Activated CD8-positive, alpha-beta memory T cell treated with anti-CD3 and anti-CD28 coated beads, Interleukin-2, amount 50 U/mL, for 1 hour (primary cell): ENCODE data around the gene ARGLU1.

Experiments used
- DNase-seq: peaks from one replicate; pipeline ENCODE4 v3.0.0-alpha.2; 2020; ENCODE audit errors: extremely low read depth

Gene ARGLU1

DNA sequence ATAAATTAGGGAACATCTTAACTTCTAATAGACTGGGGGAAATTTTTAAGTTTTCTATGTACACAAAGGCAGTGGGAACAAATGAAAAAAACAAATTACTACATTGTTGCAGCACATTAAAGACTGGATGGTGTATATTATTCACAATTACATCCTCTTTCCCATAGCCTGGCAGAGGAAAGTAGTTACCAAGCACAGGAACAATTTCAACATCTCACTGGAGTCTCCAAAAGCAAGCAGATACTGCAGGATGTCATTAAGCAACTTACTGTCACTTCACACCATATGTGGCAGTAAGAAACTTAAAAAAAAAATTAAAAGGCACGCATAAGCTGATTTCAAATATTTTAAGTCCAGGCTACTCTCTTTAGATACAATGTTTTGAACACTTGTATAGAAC lies 26.1 kb downstream of the ARGLU1 start:
- no peak for DNase-seq

DNA sequence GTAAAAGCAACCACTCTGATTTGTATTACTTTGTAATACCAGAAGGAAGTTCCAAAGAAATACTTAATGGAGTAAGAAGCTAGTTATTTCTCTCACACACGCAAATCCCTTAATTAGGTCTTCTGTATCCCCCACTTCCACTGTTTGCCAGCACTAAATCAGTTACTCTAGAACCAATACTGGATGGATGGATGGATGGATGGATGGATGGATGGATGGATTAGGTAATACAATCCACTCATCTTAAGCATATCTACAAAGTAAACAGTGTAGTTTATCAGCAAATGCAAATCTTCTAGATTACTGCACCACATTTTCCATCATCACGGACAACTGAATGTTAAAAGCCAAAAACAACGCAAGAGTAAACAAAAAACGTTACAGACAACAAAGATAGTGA lies 27.3 kb downstream of the ARGLU1 start:
- no peak for DNase-seq

DNA sequence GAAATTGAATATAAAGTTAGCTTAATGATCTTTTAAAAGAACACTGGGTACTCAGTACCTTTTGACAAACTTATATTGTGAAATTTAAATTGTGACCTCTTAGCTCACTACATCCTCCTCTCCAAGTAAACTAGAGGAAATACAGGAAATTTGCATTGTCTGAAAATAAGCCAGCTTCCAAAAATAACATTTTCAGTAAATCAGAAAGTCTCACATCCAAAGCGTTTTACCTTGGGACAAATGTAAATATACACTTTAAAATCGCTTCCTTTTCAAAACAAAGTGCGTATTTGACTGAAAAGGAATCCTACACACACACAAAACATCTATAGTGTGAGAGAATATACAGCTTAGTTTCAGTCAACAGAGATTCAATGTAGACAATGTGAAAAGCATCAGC lies 30.4 kb downstream of the ARGLU1 start:
- no peak for DNase-seq

DNA sequence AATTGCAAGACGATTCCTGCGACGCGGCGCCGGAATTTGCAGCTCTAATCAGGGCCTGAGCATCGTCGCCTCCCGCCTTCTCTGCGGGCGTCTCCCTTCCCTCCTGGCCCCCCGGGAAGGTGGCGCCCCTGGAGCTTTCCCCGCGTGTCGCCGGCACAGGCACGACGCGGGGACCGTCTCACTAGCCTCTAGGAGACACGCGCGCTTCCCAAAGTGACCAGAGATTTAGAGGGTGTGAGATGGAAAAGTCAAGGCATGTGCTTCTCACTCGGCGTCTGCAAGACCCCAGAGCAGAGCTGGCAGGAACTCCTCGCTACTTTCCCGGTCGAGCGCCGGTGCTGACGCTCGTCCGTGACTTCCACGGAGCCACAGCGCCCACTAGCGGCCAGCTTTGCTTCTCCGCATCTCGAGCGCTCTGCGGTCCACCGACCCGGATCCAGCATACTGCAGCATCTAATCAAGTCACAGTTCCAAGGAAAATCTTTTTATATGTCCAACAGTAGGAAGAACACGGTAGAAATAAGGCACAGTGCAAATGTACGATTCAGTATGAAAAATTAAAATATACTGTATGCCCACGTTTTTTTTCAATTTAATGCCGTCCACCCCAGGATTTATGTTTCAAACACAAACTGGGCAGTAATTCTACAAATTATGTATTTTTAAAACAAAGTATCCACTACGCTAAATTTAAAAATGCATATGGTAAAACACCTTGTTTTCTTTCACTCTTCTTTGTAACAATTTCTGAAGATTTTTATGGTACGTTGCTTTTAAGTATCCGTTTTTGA lies 31.5 kb downstream of the ARGLU1 start:
- peak; percentile 70 for DNase-seq

DNA sequence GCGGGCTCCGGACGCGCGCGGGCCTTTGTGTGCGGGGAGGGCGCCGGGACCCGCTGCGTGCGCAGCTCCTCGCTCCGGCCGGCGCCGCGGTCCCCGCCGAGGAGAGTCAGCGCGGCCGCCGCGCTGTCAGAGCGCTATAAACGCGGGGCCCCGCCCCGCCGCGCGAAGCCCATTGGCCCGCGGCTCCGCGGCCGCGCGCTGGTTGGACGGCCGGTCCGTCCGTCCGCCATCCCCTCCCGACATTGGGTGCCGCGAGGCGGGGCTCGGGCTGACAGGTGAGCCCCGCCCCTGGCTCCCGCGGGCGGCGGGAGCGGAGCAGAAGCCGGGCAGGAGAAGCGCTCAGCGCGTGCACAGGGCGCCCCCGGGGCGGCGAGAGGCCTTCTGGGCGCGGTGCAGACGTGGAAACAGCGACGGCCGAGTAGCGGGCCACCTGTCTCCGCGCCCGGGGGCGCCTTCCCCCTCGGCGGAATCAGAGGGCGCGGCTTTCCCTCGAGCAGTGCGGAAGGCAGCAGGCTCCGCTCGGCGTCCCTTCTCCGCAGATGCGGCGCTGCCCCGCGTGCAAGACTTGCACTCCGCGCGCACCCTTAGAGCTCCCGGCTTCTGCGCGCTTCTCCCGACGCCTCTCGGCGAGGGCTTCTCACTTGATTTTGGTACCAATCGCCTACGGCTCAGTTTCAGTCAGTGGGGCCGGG lies 32.2 kb downstream of the ARGLU1 start, which contains the start of gene EFNB2:
Gene EFNB2 (minus strand): TSS at position 111 of the 692 bp plus-strand sequence. CDS start 698 bp downstream, outside the sequence.
- peak; percentile 53 for DNase-seq

DNA sequence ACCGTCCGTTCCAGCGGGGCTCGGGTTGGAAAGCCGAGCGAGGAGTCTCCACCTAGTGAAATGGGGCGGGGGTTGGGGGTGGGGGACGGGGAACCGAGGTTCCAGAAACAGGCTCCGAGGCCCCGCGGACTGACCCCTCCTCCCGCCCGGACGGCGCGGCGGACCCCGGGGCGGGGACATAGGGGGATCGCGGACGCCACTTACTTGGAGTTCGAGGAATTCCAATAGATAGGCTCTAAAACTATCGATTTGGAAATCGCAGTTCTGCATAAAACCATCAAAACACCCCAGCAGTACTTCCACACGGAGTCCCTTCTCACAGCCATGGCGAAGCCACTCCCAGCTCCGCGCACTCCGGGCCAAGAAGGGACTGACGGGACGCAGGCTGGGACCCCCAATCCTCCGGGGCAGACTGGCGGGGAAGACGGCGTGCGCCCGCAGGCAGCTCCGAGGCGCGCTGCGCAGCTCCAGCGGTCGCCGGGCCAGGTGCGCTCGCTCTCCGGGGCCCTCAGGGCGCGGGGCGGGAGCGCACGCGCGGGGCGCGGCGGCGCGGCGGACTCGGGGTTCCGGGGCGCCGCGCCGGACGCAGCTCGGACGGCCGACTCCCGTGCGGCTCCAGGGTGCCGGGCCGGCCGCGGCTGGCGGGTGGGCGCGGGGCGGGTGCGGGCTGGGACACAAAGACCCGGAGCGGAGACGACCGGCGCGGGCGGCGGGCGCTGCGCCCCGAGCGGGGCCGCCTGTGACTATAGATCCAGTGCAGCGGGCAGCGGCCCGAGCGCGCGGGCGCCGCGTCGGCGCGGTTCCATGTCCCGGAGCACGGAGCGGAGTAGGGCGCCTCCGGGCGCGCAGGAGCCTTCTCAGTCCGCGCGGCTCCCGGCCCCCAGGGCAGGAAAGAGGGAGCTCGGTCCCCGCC lies 33.0 kb downstream of the ARGLU1 start:
- no peak for DNase-seq

DNA sequence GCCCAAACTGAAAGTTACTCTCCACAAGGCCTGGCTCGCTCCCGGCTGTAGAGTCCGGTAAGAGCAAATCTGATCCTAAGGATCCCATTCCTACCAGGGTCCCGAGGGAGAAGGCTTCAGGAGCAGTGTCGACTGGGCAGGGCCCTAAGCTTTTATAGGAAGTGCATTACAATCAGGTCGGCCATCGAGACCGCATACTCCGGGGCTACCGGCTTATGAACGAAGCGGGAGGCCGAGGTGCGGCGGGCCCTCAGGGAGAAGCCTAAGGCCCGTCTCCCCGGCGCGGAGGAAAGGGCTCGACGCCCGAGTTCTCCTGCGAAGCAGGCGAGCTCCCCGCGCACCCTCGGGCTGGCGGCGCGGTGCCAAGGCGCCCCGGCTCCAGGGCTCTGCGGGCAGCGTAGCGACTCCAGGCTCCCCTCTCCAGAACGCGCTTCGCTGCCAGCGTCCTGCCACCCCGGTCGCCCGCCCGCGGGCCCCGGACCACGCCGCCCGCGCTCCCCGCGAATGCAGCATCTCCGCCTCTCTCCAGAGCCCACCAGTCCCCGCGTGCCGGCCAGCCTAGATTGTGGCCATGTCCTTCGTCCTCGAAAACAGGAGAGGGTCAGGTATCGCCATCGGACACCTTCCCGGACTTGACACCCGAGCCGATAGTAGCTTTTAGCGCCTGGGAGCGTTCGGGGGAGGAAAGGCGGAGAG lies 33.8 kb downstream of the ARGLU1 start:
- no peak for DNase-seq

DNA sequence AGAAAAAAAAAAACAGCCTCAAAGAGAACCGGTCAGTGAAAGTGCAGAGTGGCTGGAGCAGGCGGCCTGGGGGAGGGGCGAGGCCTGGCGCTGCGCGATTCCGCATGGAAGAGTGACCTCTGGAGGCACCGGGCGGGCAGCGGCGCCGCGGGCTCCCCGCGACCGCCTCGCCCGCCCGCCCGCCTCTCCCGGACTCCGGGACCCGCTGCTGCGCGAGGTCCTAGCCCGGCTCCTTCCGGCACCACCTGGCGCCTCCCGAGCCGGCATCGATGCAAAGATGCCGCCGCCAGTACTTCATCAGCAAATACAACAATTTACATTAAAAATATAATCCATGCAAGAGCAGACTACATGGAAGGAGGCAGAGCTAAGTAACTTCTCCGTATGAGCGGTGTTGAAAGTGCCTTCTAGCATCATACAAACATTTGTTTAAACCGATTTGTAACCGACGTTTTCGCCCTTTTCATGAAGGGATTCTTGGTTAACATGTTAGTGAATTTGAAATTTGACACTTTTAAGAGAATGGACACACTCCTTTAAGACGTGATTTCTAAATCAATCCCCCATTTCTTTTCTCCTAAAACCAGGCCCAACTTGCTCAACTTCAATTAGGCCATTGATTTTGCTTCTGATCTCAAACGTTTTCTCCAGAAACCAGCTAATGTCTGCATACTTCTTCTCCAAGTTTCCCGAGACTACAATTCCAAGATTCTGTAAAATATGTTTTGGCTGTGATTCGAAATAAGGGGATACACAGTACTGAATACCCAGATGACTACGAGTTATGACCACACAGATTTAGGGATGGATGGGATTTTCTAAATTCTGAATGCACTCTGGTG lies 34.6 kb downstream of the ARGLU1 start:
- DNase-seq, result no peak

DNA sequence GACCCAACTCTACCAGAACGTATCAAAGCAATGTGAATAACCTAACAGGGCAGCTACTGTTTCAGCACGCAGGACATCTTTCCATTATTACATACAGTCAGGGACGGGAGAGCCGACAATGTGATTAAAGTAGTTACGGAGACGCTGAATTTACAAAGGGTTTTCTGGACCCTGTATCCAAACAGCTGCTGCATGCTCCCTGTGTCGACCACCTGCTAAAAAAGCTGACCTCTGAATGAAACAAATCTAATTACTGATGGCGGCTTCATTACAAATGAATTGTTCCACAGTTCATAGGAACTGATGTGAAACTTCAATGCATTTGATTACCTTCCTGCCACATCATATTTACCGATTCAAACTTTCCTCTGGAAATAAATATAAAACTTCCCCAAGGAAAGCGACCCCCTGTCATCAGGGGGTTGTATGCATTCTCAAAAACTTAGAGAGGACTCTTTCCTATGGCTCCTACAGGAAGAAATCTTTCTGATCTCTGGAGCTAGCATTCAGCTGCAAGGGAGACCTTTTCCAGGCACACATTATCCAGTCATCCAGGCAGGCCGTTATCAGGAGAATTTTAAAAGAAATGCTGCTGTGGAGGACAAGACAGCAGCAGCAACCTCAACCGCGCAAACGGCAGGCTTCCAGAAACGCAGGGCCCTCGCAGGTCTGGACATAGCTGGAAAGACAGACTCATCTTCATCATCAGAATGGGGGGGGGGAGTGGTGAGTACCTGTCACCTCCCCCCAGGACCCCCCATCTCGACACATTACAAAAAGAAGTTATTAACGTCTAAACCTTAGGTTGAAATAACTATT lies 35.6 kb downstream of the ARGLU1 start:
- DNase-seq, result no peak

DNA sequence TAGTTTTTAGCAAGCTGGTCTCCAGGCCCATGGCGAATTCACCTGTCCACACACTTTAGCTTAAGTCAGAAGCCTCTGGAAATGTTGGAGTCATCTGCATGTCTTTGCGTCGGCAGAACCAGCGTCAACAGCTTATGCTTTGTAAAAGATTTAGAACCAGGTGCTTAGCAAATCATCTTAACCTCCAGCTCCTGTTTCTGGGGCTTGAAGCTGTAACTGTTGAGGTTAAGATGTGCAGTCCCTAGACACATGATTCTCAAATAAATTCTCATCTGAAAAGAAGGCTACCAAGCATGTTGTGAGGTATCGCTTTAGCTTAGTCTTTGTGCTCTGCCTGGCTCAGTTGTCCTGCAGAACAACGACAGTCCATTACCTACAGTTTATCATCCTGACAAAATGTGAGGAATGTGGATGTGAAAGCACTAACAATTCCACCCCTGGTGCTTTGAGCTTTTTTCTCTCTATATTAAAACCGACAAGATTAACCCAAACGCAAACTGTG lies 36.9 kb downstream of the ARGLU1 start:
- DNase-seq, result no peak

DNA sequence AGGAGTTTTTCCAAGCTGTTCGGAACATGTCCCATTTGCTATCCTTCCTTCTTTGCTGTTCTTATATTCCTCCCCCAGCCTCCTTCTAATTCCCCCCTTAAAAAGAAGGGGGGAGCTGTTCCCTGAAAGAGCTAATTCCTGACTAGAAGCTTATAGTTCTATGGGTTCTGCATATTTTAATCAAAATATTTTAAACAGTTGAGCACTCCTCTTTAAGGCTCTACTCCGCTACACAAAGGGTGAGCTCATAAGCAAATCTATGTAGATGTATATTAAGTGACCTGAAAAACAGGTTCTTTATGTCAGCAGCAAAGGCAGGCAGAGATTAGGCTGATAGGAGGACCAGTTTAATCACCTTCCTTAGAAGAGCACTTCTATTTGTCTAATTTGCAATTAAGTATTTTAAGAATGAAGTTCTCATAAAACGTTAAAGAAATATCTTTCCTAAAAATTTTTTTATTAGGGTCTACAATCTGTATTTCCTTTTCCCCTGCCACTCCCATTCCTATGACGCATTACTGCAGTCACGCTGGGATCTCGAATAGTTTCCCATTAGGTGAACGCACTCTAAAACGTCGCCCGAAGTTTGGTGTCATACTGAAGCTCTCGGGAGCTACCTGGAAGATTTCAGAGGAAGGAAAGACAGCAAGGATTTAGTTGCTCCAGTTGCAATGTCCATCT lies 37.6 kb downstream of the ARGLU1 start:
- DNase-seq, result no peak

DNA sequence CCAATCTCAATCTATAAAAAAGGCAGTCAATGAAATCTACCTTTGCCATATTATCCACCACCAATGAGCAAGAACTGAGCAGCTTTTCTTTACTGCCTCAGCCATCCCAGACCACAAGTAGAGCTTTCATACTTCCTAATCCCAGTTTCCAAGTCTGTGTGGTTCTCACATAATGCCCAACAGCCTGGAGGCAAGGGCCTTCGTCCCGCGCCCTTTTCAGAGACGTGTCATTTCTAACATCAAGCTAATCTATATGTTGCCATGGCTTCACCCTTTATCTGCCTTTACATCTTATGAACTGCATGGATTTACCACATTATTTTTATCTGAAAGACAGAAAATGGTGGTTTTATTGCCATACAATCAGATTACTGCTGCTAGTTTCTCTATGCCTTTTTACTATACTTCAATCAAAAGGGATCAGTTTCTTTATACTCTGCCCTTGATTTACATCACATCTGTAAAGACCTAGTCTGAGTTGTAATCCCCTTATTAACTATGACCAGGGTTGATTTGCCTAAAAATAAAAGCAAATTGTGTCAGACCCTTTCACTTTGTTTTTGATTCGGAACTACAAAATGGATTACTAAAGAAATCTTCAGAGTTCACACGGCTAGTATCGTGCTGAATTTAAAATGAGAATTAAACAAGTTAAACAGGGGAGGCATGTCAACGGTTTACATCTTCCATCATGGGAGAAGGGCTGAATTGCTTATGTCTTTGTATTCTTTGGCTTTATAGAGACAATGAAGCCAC lies 38.3 kb downstream of the ARGLU1 start:
- DNase-seq, result no peak

DNA sequence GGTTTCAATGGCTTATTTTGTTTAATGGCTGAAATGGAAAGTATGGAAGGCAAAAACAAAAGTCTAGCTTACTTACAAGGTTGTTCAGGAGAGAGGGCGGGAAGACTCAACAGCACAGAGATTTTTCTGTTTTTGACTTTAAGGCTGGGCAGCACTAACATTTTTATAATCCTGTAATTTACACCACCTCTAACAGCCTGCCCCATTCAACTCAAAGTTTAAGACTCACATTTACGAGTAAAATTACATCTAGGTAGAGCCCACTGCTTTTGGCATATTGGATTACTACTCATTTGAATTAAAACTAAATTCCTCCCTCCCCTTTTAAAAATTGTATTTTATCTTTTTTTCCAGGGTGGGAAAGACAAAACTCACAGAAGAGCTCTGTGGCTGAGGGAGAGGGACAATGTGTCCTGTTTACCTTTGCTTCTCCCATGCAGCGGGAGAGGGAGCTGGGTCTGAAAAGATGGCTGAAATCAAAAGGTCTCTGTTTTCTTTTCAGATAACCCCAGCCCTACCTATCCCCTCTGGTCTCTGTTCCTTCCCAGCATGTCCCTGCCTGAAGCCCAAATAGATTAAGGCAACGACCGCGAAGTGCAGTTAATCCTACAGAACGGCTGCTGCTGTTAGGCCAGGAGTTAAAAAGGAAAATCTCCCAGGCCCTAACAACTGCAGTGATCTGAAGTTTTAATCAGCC lies 39.1 kb downstream of the ARGLU1 start:
- no peak for DNase-seq

DNA sequence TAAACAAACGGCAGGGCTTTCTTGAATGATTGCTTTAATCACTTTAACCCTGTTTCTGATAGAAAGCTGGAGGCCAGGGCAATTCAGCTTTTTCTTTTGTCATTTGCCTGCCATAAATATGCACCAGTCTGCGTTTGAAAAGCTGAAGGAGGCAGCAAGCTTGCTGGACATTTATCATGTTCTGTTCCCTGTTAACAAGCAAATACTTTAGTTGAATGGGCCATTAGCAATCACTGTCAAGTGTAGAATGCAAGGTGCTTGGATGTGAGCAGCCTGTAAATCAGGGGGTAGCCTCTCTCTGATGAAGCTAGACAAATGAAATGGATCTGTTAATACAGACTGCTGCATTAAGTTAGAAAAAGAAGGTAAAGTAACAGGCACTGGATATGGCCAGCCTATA lies 40.1 kb downstream of the ARGLU1 start:
- DNase-seq, result no peak

DNA sequence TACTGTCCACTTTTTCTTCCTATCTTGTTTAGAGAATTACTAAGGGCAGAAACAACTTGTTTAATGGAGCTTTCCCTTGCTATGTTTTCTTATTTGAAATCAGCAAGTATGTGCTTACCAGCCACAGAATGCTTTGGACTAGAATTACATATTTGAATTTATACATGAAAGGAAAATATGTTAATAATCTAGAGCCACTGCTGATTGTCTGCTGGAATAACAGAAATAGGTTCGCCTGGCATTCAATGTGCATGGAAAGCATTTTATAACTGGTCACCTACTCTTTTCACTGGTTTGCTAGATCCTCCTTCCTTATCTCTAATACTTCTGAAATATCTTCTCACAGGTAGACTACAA lies 40.5 kb downstream of the ARGLU1 start:
- DNase-seq, result no peak

DNA sequence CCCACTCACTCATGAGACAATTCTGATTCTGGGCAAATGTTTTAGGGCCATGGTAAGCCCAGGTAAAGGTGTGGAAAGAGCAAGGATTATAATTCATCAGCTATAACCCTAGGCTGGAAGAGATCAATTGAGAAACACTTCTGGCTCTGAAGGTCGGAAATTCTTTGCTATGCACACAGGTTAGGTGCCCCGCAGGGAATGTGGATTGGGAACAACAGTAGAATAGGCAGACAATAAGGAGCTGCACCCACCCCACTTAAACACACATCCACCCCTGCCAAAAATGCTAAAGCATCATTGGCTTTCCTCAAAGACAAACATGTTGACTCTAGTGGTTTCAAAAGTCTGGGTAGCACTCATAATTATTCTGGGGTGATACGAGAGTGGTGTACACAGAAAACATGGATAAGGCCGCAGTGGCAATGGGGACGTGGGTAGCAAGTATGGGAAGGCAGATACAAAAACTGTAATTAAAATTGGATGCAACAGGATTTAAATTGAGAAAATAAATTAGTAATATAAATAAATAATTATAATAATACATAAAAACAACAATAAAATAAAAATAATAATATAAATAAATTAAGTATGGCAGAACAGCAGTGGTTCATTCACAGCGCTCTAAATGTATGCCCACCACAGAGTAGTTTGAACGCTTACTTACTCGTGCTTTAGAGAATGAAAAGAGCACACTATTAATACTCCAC lies 41.0 kb downstream of the ARGLU1 start:
- no peak for DNase-seq

DNA sequence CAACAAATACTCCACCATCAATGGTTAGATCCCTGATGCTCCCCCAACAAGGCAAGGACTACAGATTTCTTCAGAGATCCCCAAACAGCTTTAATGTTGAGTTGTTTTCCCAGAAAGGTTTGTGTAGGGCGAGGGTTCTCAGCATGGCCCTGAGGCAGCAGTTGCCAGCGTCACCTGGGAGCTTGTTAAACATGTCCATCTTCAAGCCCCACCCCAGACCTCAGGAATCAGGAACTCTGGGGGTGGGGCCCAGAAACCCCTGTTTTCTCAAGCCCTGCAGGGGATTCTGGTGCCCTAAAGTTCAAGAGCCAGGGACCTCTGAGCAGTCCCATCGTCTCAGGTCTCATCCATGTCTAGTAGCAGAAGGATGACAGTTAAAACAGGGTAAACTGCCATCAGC lies 42.1 kb downstream of the ARGLU1 start:
- no peak for DNase-seq
